MM.1S (cell line): ENCODE measurements around the gene FGF12.

Experiments
- DNase-seq: peaks from one replicate; pipeline ENCODE4 v3.0.0-alpha.2; 2015
- H2AFZ ChIP-seq: fragments of 300-600 bp; sonication (generic); 2 replicates; pipeline ENCODE4 v1.6.0; 2016; ENCODE audit warnings: antibody characterized with exemption, low read length
- H3F3A ChIP-seq: fragments of 300-600 bp; sonication (generic); 2 replicates; pipeline ENCODE4 v1.6.1; 2016; ENCODE audit warnings: mild to moderate bottlenecking, antibody characterized with exemption, low read length, moderate library complexity, mixed read lengths; ENCODE audit not compliant: insufficient read depth
- H3K27ac ChIP-seq: fragments of 300-600 bp; sonication (generic); 2 replicates; pipeline ENCODE4 v1.5.1; 2016; ENCODE audit warnings: mild to moderate bottlenecking, low read length
- H3K27me3 ChIP-seq: fragments of 300-600 bp; sonication (generic); replicated peaks from 2 replicates; pipeline ENCODE4 v1.6.0; 2016; ENCODE audit warnings: low read length; ENCODE audit not compliant: insufficient read depth
- H3K36me3 ChIP-seq: fragments of 300-600 bp; sonication (generic); replicated peaks from 2 replicates; pipeline ENCODE4 v1.6.1; 2016; ENCODE audit warnings: mild to moderate bottlenecking, low read length, mixed read lengths; ENCODE audit not compliant: insufficient read depth
- H3K4me1 ChIP-seq: fragments of 300-600 bp; sonication (generic); 2 replicates; pipeline ENCODE4 v1.6.1; 2016; ENCODE audit warnings: low read length, mixed read lengths
- H3K4me2 ChIP-seq: fragments of 300-600 bp; sonication (generic); 2 replicates; pipeline ENCODE4 v1.6.0; 2016; ENCODE audit warnings: low read depth, low read length
- H3K4me3 ChIP-seq: fragments of 300-600 bp; sonication (generic); 2 replicates; pipeline ENCODE4 v1.5.1; 2016; ENCODE audit warnings: low read length, mixed read lengths
- H3K79me2 ChIP-seq: fragments of 300-600 bp; sonication (generic); 2 replicates; pipeline ENCODE4 v1.6.1; 2016; ENCODE audit warnings: mixed run types, low read length, mixed read lengths
- H3K9ac ChIP-seq: fragments of 300-600 bp; sonication (generic); 2 replicates; pipeline ENCODE4 v1.6.1; 2016; ENCODE audit warnings: low read length, mixed read lengths
- H3K9me2 ChIP-seq: fragments of 300-600 bp; sonication (generic); replicated peaks from 2 replicates; pipeline ENCODE4 v1.6.1; 2016; ENCODE audit warnings: mild to moderate bottlenecking, low read length, mixed read lengths; ENCODE audit not compliant: insufficient read depth
- H3K9me3 ChIP-seq: fragments of 300-600 bp; sonication (generic); replicated peaks from 2 replicates; pipeline ENCODE4 v1.6.1; 2016; ENCODE audit warnings: mild to moderate bottlenecking, low read length, mixed read lengths; ENCODE audit not compliant: insufficient read depth
- H4K20me1 ChIP-seq: fragments of 300-600 bp; sonication (generic); 2 replicates; pipeline ENCODE4 v1.6.1; 2016; ENCODE audit warnings: mild to moderate bottlenecking, low read length, moderate library complexity, mixed read lengths; ENCODE audit not compliant: insufficient read depth
- CTCF ChIP-seq: fragments of 300-600 bp; sonication (generic); IDR thresholded peaks from 2 replicates; pipeline ENCODE4 v1.5.1; 2016; ENCODE audit warnings: antibody characterized with exemption, low read length, mixed read lengths
- EZH2 ChIP-seq: fragments of 300-600 bp; sonication (generic); optimal IDR thresholded peaks from 2 replicates; pipeline ENCODE3; 2017; ENCODE audit warnings: low read depth, mild to moderate bottlenecking, antibody characterized with exemption, low read length, mixed read lengths
- EZH2phosphoT487 ChIP-seq: fragments of 300-600 bp; sonication (generic); IDR thresholded peaks from 2 replicates; pipeline ENCODE4 v1.6.1; 2018; ENCODE audit warnings: antibody characterized with exemption, low read length

The FGF12 gene

DNA sequence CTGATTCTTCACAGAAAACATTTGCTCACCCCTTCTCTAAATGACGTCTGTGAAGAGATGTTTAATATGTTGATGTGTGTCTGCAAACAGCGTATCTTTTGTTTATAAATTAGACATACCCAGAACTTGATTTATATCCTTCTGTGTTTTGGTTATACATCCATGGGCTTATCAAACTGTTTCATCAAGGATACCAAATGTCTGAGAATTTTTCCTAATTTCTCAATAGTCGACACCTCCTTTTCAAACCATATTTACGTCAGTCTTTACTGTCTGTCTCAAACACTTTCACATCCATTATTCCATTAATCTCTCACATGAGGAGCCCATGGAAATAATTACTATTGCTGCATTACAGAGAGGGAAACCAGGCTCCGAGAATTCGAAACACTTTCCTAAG, 85.4 kb downstream of the FGF12 start:
- H3K9me3 ChIP-seq, result no peaks in the 10 kb centered on the region
- H3K36me3 ChIP-seq, result no peaks in the 10 kb centered on the region
- H3K4me1 ChIP-seq, result no peaks in the 10 kb centered on the region
- no peak overlapping the region for H2AFZ ChIP-seq
- no peak for TF ChIP-seq CTCF
- TF ChIP-seq EZH2, result no peak
- no peak for TF ChIP-seq EZH2phosphoT487
- H3K27me3 ChIP-seq, result no peaks in the 10 kb centered on the region
- DNase-seq, result no peak
- H3K27ac ChIP-seq, result no peak overlapping the region
- H3K4me2 ChIP-seq, result no peak overlapping the region
- no peaks in the 10 kb centered on the region for H3F3A ChIP-seq
- no peaks in the 10 kb centered on the region for H3K9me2 ChIP-seq
- H4K20me1 ChIP-seq, result no peaks in the 10 kb centered on the region
- no peak overlapping the region for H3K4me3 ChIP-seq
- no peaks in the 10 kb centered on the region for H3K79me2 ChIP-seq
- no peak overlapping the region for H3K9ac ChIP-seq

- Histone ChIP-seq H3K9me3 (no peaks in the 10 kb centered on the region), H3K4me1 (no peaks in the 10 kb centered on the region), H3K4me3 (no peak overlapping the region), H3K4me2 (no peak overlapping the region), H4K20me1 (no peaks in the 10 kb centered on the region), H3K9ac (no peak overlapping the region), H3F3A (no peaks in the 10 kb centered on the region), H3K27ac (no peak overlapping the region), H3K36me3 (no peaks in the 10 kb centered on the region), H2AFZ (no peak overlapping the region), H3K27me3 (no peaks in the 10 kb centered on the region), H3K79me2 (no peaks in the 10 kb centered on the region), H3K9me2 (no peaks in the 10 kb centered on the region)
- TF ChIP-seq EZH2phosphoT487 (no peak), CTCF (no peak)
- DNase-seq, result no peak
Measured at GRCh38 chr3:192639987-192640386, 87.4 kb downstream of the FGF12 start.

- Histone ChIP-seq H3K9me2 (no peaks in the 10 kb centered on the region), H3K9me3 (no peaks in the 10 kb centered on the region), H4K20me1 (no peaks in the 10 kb centered on the region), H3K4me3 (no peak overlapping the region), H2AFZ (no peak overlapping the region), H3K9ac (no peak overlapping the region), H3K79me2 (no peaks in the 10 kb centered on the region), H3K27me3 (no peaks in the 10 kb centered on the region), H3K36me3 (no peaks in the 10 kb centered on the region), H3F3A (no peaks in the 10 kb centered on the region), H3K27ac (no peak overlapping the region), H3K4me2 (no peak overlapping the region), H3K4me1 (no peaks in the 10 kb centered on the region)
- no peak for DNase-seq
- TF ChIP-seq EZH2phosphoT487 (no peak), CTCF (no peak), EZH2 (no peak)
Measured at GRCh38 chr3:192637803-192638202, 89.5 kb downstream of the FGF12 start.
